NCI-H524 treated with DMSO at 0.1 percent for 48 hours (cell line): Measurements from ENCODE around the gene SDC3.

Experiments used
- DNase-seq: peaks from one replicate; lab custom pipeline; 2025; lab: John Stamatoyannopoulos, UW

Gene SDC3

DNA sequence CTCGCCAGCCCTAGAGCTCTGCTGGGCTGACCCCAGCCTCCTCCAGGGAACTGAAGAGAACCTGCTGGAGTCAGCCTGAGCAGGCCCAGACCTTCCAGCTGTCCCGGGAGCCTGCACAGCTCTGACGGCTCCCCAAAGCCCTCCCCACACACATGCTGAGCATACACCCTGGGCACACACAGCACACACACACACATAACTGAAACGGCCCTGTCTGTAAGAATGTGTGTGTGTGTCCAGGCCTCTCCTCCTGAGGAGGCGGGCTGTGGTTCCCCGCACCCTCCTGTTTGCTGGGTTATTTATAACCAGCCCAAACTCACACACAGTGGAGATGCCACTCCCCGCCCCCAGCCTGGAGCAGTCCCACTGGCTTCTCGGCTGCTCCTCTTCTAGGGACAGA lies 20.2 kb downstream of the SDC3 start:
- DNase-seq, result no peak

- no peak for DNase-seq
Observed at GRCh38 chr1:30887485-30888315, 20.9 kb downstream of the SDC3 start.

GRCh38 chr1:30886710-30887428 lies 21.7 kb downstream of the SDC3 start:
- no peak for DNase-seq

DNA sequence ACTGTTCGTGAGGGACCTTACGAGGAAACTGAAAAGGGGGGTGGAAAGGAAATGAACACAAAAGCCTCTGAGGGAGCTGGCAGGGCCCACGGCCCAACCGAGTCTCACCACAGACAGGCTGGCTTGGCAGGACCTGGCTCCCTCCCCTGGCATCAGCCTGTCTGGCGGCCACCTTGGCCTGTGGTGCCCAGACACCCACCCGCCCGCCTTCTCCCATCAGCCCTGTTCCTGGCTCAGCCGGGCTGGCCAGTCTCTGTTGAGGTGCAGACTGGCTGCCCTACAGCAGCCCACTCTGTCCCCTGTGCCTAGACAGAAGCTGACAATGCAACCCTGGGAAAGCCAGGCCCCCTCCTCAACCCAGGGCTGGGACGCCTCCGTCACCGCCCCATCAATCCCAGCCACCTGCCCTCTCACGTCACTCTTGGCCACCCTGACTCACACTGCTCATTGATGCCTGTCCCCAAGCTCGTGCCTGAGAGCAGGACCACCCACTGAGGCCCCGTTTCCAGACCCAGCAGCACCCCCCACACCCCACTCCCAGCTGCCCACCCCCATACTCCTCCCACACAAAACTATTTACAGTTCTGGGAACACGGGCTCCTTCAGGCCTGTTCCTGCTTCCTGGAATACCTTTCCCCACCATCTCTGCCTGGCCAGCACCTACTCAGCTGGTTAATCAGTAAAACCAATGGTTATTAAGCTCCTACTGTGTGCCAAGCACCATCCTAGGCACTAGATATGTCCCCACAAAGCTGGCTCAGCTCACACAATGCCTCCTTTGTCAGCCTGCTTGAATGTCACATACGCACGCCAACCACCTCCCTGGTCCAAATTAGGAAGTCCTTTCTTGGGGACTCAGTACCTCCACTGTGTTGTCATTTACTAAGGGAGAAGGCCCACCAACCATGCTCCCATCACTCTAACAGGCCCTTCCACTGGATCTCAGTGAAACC lies 22.7 kb downstream of the SDC3 start:
- DNase-seq, result no peak

DNA sequence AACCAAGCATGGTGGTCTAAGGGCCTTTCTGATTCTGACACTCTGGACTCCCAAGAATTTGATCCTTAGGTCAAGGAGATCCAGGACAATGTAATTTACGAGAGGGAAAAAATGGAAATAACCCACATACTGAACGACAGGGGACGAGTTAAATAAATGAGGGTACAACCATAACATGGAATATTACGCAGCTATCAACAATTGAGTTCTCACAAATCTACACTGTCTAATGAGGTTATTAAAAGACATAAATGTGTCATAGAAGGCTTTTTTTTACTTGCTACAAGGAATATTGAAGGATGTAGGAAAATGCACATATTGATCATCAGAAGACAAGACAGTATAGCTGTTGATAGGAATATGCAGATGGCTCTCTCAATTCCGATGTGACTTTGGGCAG lies 23.8 kb downstream of the SDC3 start:
- no peak for DNase-seq

DNA sequence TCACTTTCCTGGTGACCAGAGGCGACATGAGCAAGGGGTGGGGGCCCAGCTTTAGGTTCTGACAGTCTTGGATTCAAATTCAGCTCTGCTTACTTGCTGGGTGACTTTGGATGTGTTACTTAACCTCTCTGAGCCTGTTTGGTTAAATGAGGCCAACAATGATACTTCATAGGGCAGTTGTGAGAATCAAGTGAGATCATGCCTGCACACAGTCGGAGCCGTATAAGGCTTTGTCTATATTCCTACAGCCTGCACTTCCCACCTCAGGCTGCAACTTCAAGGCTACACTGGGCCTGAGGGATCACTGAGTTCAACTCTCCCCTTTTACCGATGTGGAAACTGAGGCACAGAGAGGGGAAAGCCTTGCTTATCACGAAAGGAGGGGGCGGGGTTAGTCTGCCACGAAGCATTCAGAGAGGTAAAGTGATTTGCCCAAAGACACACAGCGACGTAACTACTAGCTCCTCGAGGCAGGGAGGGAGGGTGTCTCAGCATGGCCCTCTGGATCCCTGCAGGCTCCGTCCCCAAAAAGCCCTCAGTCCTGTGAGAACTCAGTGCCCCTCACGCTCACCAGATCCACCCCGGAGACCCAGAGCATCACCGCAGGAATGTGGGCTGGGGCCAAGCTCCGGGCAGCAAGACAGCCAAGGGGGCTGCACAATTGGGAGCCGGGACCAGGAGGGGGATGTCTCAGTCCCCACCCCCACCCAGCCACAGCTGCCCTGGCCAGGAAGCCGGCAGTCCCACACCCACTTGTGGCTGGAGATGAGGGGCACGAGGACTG lies 25.0 kb downstream of the SDC3 start:
- no peak for DNase-seq

- DNase-seq, result no peak
Observed at GRCh38 chr1:30882678-30883388, 25.7 kb downstream of the SDC3 start.

GRCh38 chr1:30881319-30882181 lies 27.0 kb downstream of the SDC3 start:
- no peak for DNase-seq

DNA sequence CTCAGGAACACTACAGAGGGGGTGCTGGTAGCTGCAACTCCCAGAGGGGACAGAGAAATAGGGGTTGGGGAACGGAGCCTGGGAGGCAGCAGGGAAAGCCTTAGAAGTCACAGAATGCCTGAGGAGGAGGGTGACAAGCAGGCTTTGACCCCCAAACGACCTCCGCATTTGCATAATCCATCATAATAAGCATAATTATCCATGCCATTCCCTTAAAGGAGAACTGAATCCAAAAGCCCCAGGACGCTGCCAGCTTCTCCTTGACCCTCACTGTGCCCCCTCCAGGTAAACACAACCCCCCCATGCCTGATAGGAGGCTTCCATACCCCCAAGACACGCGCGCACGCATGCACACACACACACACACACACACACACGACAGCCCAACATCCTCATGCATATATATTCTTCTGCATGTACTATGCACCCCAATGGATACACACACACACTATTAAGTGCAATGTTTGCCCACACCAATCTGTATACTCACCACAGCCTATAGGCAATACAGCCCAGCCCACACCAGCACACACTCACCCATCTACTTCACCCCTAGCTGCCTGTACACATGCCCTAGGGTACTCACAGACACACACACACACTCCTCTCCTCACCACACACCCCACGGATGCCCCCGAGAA lies 27.8 kb downstream of the SDC3 start:
- peak; percentile 18 for DNase-seq

- no peak for DNase-seq
Observed at GRCh38 chr1:30879940-30880677, 28.4 kb downstream of the SDC3 start.

DNA sequence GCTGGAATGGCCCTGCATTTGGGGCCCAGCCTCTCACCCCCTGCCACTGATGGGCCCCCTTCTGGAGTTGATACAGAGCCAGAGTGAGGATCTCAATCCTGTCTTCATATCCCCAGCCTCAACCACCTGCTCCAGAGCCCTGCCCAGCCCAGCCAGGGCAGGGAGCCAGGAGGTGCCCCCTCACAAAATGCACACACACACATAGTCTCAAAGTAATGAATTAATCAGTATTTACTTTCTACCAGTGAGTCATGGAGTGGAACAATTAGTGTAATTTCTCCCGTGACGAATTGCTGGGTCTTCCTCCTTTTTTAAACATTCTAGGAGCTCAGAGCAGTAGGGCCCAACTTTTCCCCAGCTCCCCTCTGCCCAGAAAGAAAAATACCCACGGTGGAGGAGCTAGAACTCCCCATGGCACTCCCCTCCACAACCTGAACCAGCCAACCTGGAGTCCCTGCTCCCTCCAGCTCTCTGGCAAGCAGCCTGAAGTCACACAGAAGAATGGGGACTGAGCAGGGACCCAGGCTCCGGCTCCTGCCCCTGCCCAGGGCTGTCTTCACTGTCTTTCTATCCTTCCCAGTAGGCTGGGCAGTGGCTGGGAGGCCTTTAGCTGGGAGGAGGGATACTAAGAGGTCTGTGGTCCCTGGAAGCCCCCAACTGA lies 29.3 kb downstream of the SDC3 start:
- no peak for DNase-seq

- no peak for DNase-seq
Observed at GRCh38 chr1:30878559-30878958, 30.0 kb downstream of the SDC3 start.

GRCh38 chr1:30878016-30878415 lies 30.5 kb downstream of the SDC3 start:
- no peak for DNase-seq

DNA sequence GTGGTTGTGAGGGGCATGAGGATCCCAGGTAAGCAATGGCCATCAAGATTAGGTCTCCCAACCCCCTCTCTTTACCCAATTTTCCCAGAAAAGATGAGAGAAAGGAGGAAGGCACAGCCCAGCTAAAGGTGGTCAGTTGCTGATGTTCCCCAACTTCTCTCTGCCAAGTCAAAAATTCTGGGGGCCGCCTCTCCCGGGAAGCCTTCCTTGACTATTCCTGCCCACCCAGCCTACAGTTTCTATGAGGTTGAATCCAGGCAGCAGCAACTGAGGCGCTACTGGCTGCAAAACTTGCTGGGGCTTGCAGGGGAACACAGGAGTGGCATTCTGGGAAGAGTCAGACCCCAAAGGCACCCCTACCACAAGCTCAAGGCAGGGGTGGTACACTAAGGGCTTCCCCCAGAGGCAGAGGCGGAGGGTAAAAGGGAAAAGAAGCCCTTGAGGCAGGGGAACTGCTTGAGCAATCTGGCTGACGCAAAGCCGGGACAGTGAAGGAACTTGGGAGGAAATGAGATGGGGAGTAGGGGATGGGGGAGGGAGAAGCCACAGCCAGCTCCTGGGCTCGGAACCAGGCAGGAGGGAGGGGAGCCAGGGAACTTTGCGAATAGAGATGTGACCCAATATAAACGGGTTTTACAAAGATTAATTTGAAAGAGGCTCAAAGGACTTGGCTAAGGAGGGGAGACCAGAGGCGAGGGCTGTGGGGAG lies 31.2 kb downstream of the SDC3 start:
- DNase-seq, result no peak

GRCh38 chr1:30876451-30877204 lies 31.9 kb downstream of the SDC3 start:
- no peak for DNase-seq

- DNase-seq, result no peak
Observed at GRCh38 chr1:30875916-30876315, 32.6 kb downstream of the SDC3 start.

- DNase-seq, result no peak
Observed at GRCh38 chr1:30875197-30875596, 33.4 kb downstream of the SDC3 start.
